AG10803 (cell line): ENCODE measurements around the gene STPG2.

Experiments used
- DNase-seq: peaks from one replicate; pipeline ENCODE4 v3.0.0; 2010; ENCODE audit warnings: low read depth
- H3K4me3 ChIP-seq: 2 replicates; pipeline ENCODE4 v1.5.1; 2011; ENCODE audit warnings: mild to moderate bottlenecking, low read length, control low read depth
- TF ChIP-seq, protein P1 (sequence below): conservative IDR thresholded peaks from 2 replicates; pipeline ENCODE4 v1.5.1; 2011; ENCODE audit warnings: mild to moderate bottlenecking, low read length, control low read depth, inconsistent platforms

Gene STPG2

DNA sequence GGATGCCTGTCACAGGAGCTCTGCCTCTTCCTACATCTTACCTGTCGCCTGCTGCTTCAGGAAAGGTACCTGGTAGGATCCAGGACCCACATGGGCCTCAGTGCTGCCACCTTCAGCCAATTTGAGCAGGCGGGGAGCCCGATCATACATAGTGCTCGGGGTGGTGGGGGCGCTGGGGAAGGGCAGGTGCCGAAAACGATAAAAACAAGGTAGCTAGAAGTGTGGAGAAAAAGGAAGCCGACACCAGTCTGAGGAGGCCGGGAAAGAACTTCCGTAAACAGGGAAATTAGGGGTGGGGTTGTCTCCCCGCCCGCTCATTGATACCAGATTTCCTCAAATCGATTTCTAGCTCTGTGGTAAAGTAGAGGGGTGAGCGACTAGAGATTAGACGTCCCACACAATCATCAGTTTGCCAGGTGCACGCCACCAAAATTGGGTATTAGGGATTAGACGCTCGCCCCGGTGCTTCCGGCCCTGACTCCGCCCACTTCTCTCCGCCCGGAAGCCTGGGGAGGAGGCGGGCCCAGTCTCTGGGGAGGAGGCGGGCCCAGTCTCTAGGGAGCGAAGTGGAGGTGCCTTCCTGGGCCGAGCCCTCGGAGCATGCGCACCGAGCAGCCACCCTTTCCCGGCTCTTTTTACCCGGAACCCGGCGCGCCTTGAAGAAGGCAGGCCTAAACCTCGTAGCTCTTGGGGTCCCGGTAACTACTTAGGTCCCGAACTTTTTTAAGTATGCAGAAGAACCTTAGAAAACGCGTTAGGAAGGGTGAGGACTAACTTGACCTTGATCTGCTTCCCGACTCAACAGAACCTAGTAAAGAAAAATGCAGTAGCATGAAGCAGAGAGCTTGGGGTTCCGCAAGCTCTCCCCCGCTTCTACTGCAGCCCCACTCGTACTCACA is at the start of gene STPG2:
Gene STPG2, minus strand, starts transcription at position 476 of the 899 bp plus-strand sequence.
- DNase-seq: peak; percentile 90
- TF ChIP-seq, protein P1, sequence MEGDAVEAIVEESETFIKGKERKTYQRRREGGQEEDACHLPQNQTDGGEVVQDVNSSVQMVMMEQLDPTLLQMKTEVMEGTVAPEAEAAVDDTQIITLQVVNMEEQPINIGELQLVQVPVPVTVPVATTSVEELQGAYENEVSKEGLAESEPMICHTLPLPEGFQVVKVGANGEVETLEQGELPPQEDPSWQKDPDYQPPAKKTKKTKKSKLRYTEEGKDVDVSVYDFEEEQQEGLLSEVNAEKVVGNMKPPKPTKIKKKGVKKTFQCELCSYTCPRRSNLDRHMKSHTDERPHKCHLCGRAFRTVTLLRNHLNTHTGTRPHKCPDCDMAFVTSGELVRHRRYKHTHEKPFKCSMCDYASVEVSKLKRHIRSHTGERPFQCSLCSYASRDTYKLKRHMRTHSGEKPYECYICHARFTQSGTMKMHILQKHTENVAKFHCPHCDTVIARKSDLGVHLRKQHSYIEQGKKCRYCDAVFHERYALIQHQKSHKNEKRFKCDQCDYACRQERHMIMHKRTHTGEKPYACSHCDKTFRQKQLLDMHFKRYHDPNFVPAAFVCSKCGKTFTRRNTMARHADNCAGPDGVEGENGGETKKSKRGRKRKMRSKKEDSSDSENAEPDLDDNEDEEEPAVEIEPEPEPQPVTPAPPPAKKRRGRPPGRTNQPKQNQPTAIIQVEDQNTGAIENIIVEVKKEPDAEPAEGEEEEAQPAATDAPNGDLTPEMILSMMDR: peak; percentile 41
- peak within 1 kb of the TSS; percentile 80 for H3K4me3 ChIP-seq

- H3K4me3 ChIP-seq: no peak overlapping the region
- TF ChIP-seq, protein P1: no peak
- no peak for DNase-seq
Observed at GRCh38 chr4:98185279-98185678, 42.0 kb upstream of the STPG2 start.

DNA sequence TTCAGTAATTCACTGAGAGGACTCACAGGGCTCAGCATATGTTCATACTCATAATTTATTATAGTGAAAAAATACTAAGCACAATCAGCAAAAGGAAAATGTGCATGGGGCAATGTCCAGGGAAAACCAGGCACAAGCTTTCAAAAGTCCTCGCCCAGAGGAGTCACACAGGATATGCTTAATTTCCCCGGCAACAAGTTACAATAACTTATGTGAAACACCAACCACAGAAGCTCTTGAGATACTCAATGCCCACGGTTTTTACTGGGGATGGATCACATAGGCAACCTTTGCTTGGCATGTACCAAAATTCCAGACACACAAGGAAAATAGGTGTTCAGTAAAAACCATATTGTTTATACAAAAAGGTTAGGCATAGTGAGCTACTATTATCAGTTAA is 38.5 kb upstream of the STPG2 start:
- TF ChIP-seq, protein P1: no peak
- no peak overlapping the region for H3K4me3 ChIP-seq
- peak; percentile 11 for DNase-seq

DNA sequence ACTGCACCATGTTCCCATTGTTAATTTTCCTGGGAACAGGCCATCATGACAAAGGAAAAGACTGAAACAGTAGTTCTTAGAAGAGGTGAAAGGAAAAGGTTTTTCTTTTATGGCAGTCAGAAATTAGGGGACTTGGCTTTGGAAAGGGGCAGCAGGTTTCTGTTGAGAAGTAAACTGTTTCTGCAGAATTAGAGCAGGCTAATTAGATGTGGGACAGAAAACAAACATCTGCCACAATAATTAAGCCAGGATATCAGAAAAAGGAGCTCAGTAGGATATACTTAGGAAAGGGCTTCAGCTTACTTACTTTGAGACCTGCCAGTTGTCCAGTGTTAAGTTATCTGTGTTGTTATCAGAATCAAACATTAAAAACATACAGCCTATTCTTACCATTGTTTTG is 36.7 kb upstream of the STPG2 start:
- H3K4me3 ChIP-seq: no peak overlapping the region
- TF ChIP-seq, protein P1: no peak
- no peak for DNase-seq

DNA sequence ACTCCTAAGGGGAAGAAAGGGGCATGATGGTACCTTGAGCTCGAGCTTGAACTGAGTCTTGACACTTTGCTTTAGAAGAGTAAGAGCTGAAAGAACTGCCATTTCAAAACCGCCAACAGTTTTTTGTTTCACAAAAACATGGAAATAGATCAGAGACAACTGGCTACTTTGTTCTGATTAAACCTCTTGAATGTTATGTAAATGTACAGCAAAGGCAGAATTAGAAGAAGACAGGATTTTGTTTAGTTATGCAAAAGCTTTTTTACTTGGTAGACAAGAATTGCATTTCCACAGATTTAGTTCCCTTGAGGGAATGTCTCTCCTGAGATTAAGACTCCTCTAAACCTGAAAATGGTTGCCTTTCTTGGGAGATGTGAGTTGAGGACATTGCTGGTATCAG is 33.3 kb upstream of the STPG2 start:
- H3K4me3 ChIP-seq: no peak overlapping the region
- TF ChIP-seq, protein P1: no peak
- DNase-seq: no peak

DNA sequence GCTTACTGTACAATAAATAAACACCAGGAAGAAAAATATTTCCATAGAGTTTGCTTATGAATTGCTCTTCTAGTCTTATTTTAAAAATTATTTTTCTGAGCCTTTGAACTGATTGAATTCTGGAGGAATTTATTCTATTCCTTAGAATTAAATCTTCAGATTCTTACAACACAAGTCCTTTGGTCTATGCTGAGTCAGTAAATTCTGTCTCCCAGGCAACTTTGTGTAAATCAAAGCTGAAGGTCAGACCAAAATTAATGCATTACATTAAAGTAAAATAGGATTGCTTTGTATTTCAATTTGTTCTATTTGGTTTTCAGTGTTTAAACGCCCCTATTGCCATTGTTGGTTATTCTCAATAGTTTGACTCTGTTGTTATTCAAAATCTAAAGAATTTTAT is 26.8 kb upstream of the STPG2 start:
- DNase-seq: no peak
- TF ChIP-seq, protein P1: no peak
- no peak overlapping the region for H3K4me3 ChIP-seq

GRCh38 chr4:98166731-98167041 is 23.4 kb upstream of the STPG2 start:
- no peak for DNase-seq
- TF ChIP-seq, protein P1: no peak
- no peak overlapping the region for H3K4me3 ChIP-seq
